Fibroblast of skin of abdomen (primary cell): ENCODE data around the gene CNTD1.
A peak's percentile ranks its signal among the peaks of the same experiment; 100 is the strongest.
"Not testable (repeated sequence)": the region's sequence is repeated elsewhere in the genome, so short reads cannot be mapped to it uniquely, and the experiment has no call there.

Experiments
- DNase-seq: peaks from one replicate; pipeline ENCODE4 v3.0.0-alpha.2; 2013

Gene CNTD1

DNA sequence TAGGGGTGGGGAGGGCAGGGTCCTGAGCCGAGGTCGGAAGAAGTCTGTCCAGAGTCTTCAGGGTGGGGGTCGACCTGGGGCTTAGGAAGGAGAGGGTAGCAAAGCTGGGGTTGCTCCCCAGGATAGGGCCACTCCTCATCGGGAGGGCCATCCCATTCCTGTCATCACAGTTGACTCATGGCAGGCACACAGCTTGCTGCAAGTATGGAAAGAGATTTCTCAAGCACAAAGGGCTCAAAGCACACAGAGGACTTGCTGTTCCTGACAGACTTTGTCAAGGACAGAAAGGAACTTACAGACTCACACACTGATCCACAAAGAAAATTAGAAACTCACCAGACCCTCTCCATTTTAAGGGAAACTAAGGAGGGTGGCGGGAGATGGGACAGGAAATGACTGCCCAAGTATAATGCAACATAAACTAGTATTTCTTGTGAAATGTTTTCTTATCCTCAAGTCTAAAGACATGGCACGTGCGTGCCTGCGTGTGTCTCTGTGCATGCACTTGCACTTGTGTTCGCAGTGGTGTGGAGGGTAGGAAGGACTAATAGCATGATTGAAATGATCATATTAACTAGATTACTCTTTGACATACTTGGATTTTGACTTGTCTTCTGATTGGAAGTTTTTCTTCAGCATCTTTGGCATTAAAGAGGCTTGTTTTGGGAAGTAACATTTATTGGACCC is 48.1 kb downstream of the CNTD1 start:
- DNase-seq = peak; percentile 18

DNA sequence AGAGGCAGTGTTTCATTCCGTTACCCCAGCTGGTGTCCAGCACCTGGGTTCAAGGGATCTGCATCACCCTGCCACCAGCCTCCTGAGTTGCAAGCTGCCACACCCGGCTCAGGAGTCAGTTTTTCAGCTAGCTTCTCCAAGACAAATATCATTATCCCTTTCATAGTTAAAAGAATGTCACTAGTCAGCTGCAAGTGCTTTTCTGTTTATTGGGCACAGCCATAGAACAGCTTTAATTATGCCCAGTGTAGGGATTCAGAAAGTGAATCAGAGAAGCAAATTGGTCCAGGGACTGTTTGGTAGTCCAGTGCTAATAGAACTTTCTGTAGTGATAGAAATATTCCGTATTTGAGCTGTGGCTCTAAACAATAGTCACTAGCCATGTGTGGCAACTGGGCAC is 49.4 kb downstream of the CNTD1 start:
- DNase-seq = no peak

DNA sequence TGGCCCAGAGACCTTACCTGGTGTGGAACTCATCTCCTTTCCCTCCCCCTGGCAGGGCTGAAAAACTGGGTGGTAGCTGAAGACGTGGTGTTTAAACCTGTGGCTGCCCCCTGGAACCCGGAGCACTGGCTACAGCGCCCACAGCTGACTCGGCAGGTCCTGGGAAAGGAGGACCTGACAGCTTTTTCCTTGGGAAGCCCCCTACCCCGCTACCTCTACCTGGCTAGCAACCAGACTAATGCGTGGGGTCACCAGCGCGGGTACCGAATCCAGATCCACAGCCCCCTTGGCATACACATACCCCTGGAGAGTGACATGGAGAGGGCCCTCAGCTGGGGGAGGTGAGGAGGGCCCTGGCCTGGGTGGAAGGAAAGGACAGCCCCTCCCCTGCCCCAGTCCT is 50.4 kb downstream of the CNTD1 start:
- no peak for DNase-seq

DNA sequence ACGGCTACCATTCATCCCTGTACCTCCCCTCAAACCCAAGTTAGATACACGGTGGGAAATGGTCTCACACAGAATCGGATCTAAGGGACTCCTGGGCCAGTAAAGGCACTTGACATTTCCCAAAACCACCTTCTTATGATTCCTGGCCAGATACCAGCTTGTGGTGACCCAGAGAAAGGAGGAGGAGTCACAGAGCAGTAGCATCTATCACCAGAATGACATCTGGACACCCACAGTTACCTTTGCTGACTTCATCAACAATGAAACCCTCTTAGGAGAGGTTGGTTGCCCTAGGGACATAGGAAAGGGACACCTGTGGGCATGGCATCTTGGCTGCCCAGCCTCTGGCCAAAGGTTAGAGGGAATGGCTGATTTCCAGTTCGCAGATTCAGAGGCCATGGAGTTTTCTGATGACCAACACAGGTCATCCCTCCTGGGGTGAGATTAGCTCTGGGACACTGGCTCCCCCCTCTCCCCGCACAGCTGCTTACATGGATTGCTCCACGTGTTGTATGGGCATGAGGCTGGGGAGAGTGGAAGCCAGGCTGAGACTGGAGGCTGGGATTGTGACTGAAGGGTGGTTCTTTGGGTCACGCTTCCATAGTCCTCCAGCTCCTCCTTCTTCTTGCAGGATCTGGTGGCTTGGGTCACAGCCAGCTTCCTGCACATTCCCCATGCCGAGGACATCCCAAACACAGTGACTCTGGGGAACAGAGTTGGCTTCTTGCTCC is 51.0 kb downstream of the CNTD1 start:
- DNase-seq = no peak

DNA sequence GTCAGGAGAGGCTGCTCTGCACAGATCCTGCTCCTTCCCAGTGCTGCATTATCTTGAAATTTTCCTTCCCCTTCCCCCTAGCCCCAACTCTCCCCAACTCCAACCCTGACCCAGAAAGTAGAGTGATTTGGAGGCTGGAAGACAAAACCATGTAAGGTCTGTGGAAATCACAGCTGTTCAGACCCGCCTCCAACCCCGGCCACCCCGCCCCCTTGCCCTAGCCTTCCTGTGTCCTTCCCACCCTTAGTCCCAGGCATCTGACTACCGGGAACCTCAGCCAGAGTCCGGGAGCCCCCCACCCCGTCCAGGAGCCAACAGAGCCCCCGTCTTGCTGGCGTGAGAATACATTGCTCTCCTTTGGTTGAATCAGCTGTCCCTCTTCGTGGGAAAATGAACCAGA is 52.3 kb downstream of the CNTD1 start, which contains the start of gene AOC3:
Gene AOC3 (plus strand): TSS at position 246 of the 400 bp plus-strand sequence. CDS start 145 bp downstream, at position 391.
- no peak for DNase-seq

DNA sequence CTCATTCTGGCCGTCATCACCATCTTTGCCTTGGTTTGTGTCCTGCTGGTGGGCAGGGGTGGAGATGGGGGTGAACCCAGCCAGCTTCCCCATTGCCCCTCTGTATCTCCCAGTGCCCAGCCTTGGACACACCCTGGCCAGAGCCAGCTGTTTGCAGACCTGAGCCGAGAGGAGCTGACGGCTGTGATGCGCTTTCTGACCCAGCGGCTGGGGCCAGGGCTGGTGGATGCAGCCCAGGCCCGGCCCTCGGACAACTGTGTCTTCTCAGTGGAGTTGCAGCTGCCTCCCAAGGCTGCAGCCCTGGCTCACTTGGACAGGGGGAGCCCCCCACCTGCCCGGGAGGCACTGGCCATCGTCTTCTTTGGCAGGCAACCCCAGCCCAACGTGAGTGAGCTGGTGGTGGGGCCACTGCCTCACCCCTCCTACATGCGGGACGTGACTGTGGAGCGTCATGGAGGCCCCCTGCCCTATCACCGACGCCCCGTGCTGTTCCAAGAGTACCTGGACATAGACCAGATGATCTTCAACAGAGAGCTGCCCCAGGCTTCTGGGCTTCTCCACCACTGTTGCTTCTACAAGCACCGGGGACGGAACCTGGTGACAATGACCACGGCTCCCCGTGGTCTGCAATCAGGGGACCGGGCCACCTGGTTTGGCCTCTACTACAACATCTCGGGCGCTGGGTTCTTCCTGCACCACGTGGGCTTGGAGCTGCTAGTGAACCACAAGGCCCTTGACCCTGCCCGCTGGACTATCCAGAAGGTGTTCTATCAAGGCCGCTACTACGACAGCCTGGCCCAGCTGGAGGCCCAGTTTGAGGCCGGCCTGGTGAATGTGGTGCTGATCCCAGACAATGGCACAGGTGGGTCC is 52.9 kb downstream of the CNTD1 start:
- DNase-seq = not testable (repeated sequence)

DNA sequence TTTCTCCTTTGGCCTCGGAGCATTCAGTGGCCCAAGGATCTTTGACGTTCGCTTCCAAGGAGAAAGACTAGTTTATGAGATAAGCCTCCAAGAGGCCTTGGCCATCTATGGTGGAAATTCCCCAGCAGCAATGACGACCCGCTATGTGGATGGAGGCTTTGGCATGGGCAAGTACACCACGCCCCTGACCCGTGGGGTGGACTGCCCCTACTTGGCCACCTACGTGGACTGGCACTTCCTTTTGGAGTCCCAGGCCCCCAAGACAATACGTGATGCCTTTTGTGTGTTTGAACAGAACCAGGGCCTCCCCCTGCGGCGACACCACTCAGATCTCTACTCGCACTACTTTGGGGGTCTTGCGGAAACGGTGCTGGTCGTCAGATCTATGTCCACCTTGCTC is 53.7 kb downstream of the CNTD1 start:
- DNase-seq = no peak

DNA sequence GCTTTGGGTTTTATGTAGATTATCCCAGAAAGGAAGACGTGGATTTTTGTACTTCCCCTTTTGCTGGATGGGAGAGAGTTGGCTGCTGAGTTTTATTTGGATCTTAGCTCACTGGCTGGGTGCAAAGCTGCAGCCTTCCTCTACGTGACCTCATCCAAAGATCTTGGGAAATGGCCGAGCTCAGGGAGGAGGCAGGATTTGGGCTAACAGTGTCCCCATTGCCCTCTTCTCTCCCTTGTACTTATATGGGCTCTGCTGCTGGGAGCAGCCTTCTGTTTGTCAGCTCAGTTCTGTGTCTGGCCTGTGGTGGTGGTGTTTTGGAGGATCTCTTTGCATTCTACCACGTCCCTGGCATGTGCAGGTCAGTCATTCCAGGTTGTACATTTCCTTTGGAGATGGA is 54.3 kb downstream of the CNTD1 start:
- DNase-seq = no peak

DNA sequence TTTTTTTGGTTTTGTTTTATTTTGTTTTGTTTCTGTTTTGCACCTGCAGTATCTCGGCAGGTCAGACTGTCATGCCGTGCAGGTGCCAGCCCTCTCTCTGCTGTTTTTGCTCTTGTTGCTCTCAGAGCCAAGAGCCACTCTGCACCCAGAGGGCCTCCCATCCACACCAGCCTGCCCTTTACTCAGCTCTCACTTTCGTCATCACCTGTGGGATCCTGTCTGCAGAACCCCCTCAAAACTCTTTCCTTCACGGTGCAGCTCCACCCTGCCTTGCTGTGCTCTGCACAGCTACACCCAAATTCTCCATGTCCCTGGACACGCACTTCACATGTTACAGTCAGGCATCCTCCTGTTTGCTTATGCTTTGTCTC is 54.9 kb downstream of the CNTD1 start:
- no peak for DNase-seq

DNA sequence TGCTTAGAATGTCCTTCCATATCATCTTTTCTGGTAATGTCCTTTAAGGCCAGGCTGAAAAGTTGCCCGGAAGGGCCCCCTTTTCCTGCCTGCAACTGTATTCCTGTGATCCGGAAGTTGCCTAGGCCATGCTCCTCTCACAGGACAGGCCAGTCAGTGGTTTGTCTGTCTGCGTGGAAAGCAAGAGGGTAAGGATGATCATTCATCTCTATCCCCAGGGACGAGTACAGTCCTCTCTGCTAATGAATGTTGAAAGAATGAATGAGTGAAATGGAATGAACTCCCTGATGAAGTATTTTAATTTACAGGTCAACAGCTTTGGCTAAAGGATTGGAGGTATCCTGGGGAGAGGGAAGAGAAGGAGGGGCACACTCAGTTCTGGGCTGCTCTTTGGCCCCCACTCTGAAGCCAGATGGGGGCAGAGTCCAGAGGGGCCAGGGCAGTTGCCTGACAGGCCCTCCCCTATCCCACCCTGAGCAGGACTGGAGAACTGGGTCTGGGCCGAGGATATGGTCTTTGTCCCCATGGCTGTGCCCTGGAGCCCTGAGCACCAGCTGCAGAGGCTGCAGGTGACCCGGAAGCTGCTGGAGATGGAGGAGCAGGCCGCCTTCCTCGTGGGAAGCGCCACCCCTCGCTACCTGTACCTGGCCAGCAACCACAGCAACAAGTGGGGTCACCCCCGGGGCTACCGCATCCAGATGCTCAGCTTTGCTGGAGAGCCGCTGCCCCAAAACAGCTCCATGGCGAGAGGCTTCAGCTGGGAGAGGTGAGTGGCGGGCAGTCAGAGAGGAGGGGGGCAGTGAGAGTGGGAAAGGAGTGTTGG is 55.5 kb downstream of the CNTD1 start:
- DNase-seq = no peak

DNA sequence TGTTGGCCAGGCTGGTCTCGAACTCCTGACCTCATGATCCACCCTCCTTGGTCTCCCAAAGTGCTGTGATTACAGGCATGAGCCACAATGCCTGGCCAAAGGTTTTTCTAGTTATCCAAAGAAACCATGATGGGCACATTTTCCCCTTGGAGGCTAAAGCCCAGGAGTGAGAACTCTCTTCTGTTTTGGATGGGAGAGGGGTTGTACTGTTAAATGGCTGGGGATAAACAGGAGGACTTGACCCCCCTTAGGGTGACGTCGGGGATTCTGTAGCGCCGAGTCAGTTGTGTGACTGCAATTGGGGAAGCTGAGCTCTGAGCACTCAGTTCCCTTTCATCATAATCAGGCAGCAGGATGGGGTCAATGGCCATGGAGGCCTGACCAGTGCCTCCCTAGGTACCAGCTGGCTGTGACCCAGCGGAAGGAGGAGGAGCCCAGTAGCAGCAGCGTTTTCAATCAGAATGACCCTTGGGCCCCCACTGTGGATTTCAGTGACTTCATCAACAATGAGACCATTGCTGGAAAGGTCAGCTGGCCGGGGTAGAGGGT is 56.5 kb downstream of the CNTD1 start:
- DNase-seq = no peak

DNA sequence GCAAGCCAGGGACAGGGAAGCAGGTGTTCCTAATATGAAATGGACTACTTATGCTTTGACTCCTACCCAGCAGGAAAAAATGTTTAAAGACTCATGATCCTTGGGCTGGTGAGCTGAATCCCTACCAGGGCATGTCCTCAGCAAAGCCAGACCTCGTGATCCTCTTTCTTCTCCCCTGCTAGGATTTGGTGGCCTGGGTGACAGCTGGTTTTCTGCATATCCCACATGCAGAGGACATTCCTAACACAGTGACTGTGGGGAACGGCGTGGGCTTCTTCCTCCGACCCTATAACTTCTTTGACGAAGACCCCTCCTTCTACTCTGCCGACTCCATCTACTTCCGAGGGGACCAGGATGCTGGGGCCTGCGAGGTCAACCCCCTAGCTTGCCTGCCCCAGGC is 57.4 kb downstream of the CNTD1 start:
- not testable (repeated sequence) for DNase-seq

DNA sequence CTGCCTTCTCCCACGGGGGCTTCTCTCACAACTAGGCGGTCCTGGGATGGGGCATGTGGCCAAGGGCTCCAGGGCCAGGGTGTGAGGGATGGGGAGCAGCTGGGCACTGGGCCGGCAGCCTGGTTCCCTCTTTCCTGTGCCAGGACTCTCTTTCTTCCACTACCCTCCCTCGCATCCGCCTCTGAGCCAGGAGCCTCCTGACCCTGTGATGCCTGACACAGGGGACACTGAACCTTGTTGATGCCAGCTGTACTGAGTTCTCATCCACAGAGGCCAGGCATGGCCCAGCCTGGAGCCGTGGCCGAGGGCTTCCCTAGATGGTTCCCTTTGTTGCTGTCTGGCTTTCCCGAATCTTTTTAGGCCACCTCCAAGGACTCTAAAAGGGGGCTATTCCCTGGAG is 57.9 kb downstream of the CNTD1 start:
- not testable (repeated sequence) for DNase-seq

DNA sequence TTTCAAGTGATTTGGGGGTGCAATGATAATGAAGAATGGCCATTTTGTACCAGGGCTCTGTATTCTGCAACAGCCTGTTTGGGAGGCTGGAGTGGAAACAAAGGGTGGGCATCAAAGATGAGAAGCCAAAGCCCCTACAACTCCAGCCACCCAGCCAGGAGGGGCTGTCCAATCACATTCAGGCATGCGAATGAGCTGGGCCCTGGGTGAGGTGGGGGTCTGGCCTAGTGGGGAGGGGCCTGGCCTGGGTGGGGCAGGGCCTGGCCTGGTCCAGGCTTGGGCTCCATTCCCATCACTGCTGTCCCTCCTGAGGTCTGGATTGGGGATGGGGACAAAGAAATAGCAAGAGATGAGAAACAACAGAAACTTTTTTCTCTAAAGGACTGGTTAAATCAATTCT is 58.7 kb downstream of the CNTD1 start:
- no peak for DNase-seq
